K562 (cell line): ENCODE results near the gene GLT6D1.

Experiments used
- CTCF ChIP-seq, 3 experiments: IDR thresholded peaks in 2 of 3; conservative IDR thresholded peaks in 1 of 3; 2 replicates each; pipeline ENCODE4 v1.5.1; 2011 to 2012; ENCODE audit warnings: low read length in 3 of 3, mild to moderate bottlenecking in 3 of 3, control low read depth in 2 of 3, improper control_type of control experiment in 1 of 3, inconsistent platforms in 1 of 3, low read depth in 1 of 3, mixed read lengths in 1 of 3, moderate library complexity in 1 of 3; ENCODE audit not compliant: insufficient read depth in 2 of 3
- DPF2 ChIP-seq: fragments of 450-650 bp; IDR thresholded peaks from 2 replicates; pipeline ENCODE4 v1.6.1; 2016
- HIVEP1 ChIP-seq: fragments of 250-450 bp; sonication (Bioruptor Pico); IDR thresholded peaks from 2 replicates; pipeline ENCODE4 v1.4.0; 2020; ENCODE audit warnings: mild to moderate bottlenecking
- HMG20B ChIP-seq: fragments of 250-450 bp; sonication (Bioruptor Pico); IDR thresholded peaks from 2 replicates; pipeline ENCODE4 v1.5.0; 2021; ENCODE audit warnings: mild to moderate bottlenecking
- MTA2 ChIP-seq: fragments of 450-650 bp; IDR thresholded peaks from 2 replicates; pipeline ENCODE4 v1.6.1; 2016; ENCODE audit warnings: low read depth
- POLR2A ChIP-seq: fragments of 450-650 bp; conservative IDR thresholded peaks from 2 replicates; pipeline ENCODE4 v1.6.1; 2016
- SREBF1 ChIP-seq: fragments of 150-350 bp; IDR thresholded peaks from 2 replicates; pipeline ENCODE4 v1.6.1; 2014; ENCODE audit warnings: antibody characterized with exemption, low read depth, low read length, borderline replicate concordance
- ZBTB11 ChIP-seq, 3 experiments: fragments of 200-800 bp in 1 of 3; fragments of 250-450 bp in 1 of 3; fragments of 450-650 bp in 1 of 3; sonication (Bioruptor Pico) in 1 of 3; sonication (Bioruptor generic) in 1 of 3; formaldehyde crosslinking in 1 of 3; IDR thresholded peaks; 2 replicates each; pipeline versions ENCODE4 v1.6.1 to v1.8.0; 2016 to 2022; ENCODE audit warnings: mild to moderate bottlenecking in 2 of 3, missing genetic modification characterization in 2 of 3, missing compliant biosample characterization in 1 of 3, moderate library complexity in 1 of 3
- ZFPM2 ChIP-seq: fragments of 250-450 bp; sonication (Bioruptor Pico); IDR thresholded peaks from 2 replicates; pipeline ENCODE4 v1.5.1; 2022; ENCODE audit warnings: mild to moderate bottlenecking
- ZFX ChIP-seq: sonication (generic); formaldehyde crosslinking; IDR thresholded peaks from 2 replicates; pipeline ENCODE4 v1.8.0; 2022; ENCODE audit warnings: mild to moderate bottlenecking, missing genetic modification reagents, moderate library complexity
- ZKSCAN1 ChIP-seq: fragments of 150-350 bp; IDR thresholded peaks from 2 replicates; pipeline ENCODE4 v1.6.1; 2016; ENCODE audit warnings: low read depth, low read length
- ZNF133 ChIP-seq: fragments of 250-450 bp; sonication (Bioruptor Pico); IDR thresholded peaks from 2 replicates; pipeline ENCODE4 v1.4.0; 2020; ENCODE audit warnings: mild to moderate bottlenecking
- ZNF592 ChIP-seq: fragments of 450-650 bp; IDR thresholded peaks from 2 replicates; pipeline ENCODE4 v1.6.1; 2017; ENCODE audit warnings: antibody characterized with exemption, mild to moderate bottlenecking

GRCh38 chr9:135608294-135608998 lies 30.9 kb downstream of the GLT6D1 start:
- TF ChIP-seq POLR2A = no peak
- no peak for TF ChIP-seq ZBTB11 (CRISPR knock-in tag; IDR thresholded peaks at IDR 0.05)
- no peak for TF ChIP-seq ZKSCAN1
- TF ChIP-seq ZNF592 = no peak
- no peak for TF ChIP-seq CTCF (IDR thresholded peaks at IDR 0.05 in 2 of 3, conservative IDR thresholded peaks at IDR 0.05 in 1 of 3; ENCODE audit: insufficient read depth in 2 of 3, low read depth in 1 of 3, low read length in 3 of 3)
- TF ChIP-seq MTA2 = no peak
- TF ChIP-seq HIVEP1 = no peak
- no peak for TF ChIP-seq SREBF1
- TF ChIP-seq HMG20B (CRISPR knock-in tag) = no peak
- no peak for TF ChIP-seq ZFX
- TF ChIP-seq ZNF133 (CRISPR knock-in tag) = no peak
- no peak for TF ChIP-seq DPF2
- no peak for TF ChIP-seq ZFPM2 (CRISPR knock-in tag)
